Mucosa of descending colon (tissue), 3 donors: ENCODE results near the gene TP53. TPM values are rescaled to one million over a fixed set of nuclear protein-coding genes. Genes with fewer than 3 reads are reported as not detected.
A peak's percentile ranks its signal among the peaks of the same experiment; 100 is the strongest.

Experiments
- ATAC-seq: fragments of 200-7000 bp; cut with Tn5 transposase; one replicate; pipeline ENCODE4 v1.9.1; 2020; ENCODE audit warnings: mild to moderate bottlenecking, moderate library complexity
- DNase-seq, 3 donors: peaks; one replicate each; pipeline ENCODE4 v3.0.0-alpha.2; 2020
- H3K36me3 ChIP-seq: fragments of 200-600 bp; one replicate; pipeline ENCODE4 v1.8.0; 2021; ENCODE audit warnings: low read depth, mild to moderate bottlenecking
- H3K4me1 ChIP-seq: fragments of 200-600 bp; one replicate; pipeline ENCODE4 v1.8.0; 2021; ENCODE audit warnings: low read depth, mild to moderate bottlenecking
- H3K4me3 ChIP-seq: fragments of 200-600 bp; one replicate; pipeline ENCODE4 v1.8.0; 2021; ENCODE audit warnings: mild to moderate bottlenecking
- H3K9me3 ChIP-seq: fragments of 200-600 bp; one replicate; pipeline ENCODE4 v1.8.0; 2021; ENCODE audit warnings: mild to moderate bottlenecking
- CTCF ChIP-seq: fragments of 200-600 bp; IDR thresholded peaks from one replicate; pipeline ENCODE4 v1.8.0; 2022; ENCODE audit warnings: antibody characterized with exemption, mild to moderate bottlenecking
- intact Hi-C, 2 donors: fragments of 100-400 bp; cut with DNase I in 1 of 2; cut with micrococcal nuclease in 1 of 2; formaldehyde crosslinking; loops; one replicate each; pipeline versions ENCODE4 v1.11.0 to v1.11.1; 2022; cut with DNase I, micrococcal nuclease
- total RNA-seq, 3 donors: library from RNA; stranded (reverse); fragmentation: NEBNext Ultra II Directional in 2 of 3; extraction: Animal tissue kit (Norgen Biotek cat#: 25700) in 2 of 3; gene quantifications; one replicate each; pipeline versions ENCODE4 v1.2.1 to v1.2.4, GENCODE V29; 2021 to 2023
- donor health status: DM: no; HTN: no; CAD: no; lungs with moderate emphysema.
- donor health status: DM: no; HTN: no; CAD: no.
- donor health status: DM: no; HTN: yes; CAD: no.

Gene TP53
- total RNA-seq, 3 donors from 2014 or later = 33.9 to 75.2 (median 57.0) TPM

GRCh38 chr17:7720125-7720524 lies 32.8 kb upstream of the TP53 start:
- intact Hi-C loops = no loop called here
- ATAC-seq (no peak), DNase-seq (no peak)
- no peak for TF ChIP-seq CTCF
- H3K4me3 ChIP-seq = no peak overlapping the region
- peaks cover 14% of the 10 kb centered on the region for H3K4me1 ChIP-seq
- no peaks in the 10 kb centered on the region for H3K36me3 ChIP-seq
- H3K9me3 ChIP-seq = no peaks in the 10 kb centered on the region

GRCh38 chr17:7719661-7720060 lies 32.4 kb upstream of the TP53 start:
- Histone ChIP-seq H3K36me3 (no peaks in the 10 kb centered on the region), H3K9me3 (no peaks in the 10 kb centered on the region), H3K4me3 (no peak overlapping the region), H3K4me1 (peaks cover 14% of the 10 kb centered on the region)
- intact Hi-C loops = no loop called here
- no peak for ATAC-seq
- no peak for DNase-seq
- TF ChIP-seq CTCF = no peak

- Histone ChIP-seq H3K36me3 (no peaks in the 10 kb centered on the region), H3K4me3 (no peak overlapping the region), H3K4me1 (peaks cover 14% of the 10 kb centered on the region), H3K9me3 (no peaks in the 10 kb centered on the region)
- DNase-seq (peak in 1 of 3 donors; percentile 35), ATAC-seq (peak; percentile 23)
- no peak for TF ChIP-seq CTCF
- intact Hi-C loops = no loop called here
Measured at GRCh38 chr17:7717756-7718350, 30.6 kb upstream of the TP53 start.

- H3K36me3 ChIP-seq = no peaks in the 10 kb centered on the region
Measured at GRCh38 chr17:7716901-7717755, 29.8 kb upstream of the TP53 start, which contains the start of gene DNAH2. DNAH2 (plus strand) TSS chr17:7717744; CDS start chr17:7719735, 1,991 bp downstream.

More at GRCh38 chr17:7716901-7717755, 29.8 kb upstream of the TP53 start, which contains the start of gene DNAH2:
- Histone ChIP-seq H3K9me3 (no peaks in the 10 kb centered on the region), H3K4me3 (peak within 1 kb of the TSS; percentile 7), H3K4me1 (peaks cover 14% of the 10 kb centered on the region)
- DNase-seq (peak; percentile 70 to 79 (median 74)), ATAC-seq (peak; percentile 89)
- TF ChIP-seq CTCF = peak; percentile 17
- intact Hi-C loops = no loop called here
